ENCODE results near the gene AOC3. TPM values are rescaled to one million over a fixed set of nuclear protein-coding genes. Genes with fewer than 3 reads are reported as not detected.
A peak's percentile ranks its signal among the peaks of the same experiment; 100 is the strongest.

AOC3 gene
- total and polyA plus RNA-seq, 2 of the 13 experiments (the other 11 are each of a cell fraction or from before 2014, with no cell fraction given): 8.7 to 51.7 TPM

DNA sequence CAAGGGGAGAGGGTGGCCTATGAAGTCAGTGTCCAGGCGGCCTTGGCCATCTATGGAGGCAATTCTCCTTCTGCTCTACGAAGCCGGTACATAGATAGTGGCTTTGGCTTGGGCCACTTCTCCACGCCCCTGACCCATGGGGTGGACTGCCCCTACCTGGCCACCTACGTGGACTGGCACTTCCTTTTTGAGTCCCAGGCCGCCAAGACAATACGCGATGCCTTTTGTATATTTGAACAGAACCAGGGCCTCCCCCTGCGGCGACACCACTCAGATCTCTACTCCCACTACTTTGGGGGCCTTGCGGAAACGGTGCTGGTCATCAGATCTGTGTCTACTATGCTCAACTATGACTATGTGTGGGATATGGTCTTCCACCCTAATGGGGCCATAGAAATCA, 17.3 kb downstream of the AOC3 start:
- WGBS (ENCODE audit: low lambda C conversion rate): 92% methylated on average over 12 of the region's 12 CpGs
- Histone ChIP-seq H2AFZ (ENCODE audit: low read length) (no peak overlapping the region), H4K20me1 (ENCODE audit: insufficient read depth, low read length) (no peaks in the 10 kb centered on the region), H3K27me3 (ENCODE audit: control insufficient read depth in 1 of 2, insufficient read depth in 2 of 2, low read length in 2 of 2) (no peaks in the 10 kb centered on the region), H3K9me3 (ENCODE audit: low read length) (peaks cover 9% of the 10 kb centered on the region), H3K4me2 (ENCODE audit: low read depth, low read length) (no peak overlapping the region; the same call in 1 of the 2 replicates), H3K79me2 (ENCODE audit: insufficient read depth, low read length) (no peaks in the 10 kb centered on the region), H3K4me3 (replicated peaks in 1 of 3; ENCODE audit: insufficient read depth in 1 of 3, low read depth in 2 of 3, low read length in 3 of 3) (no peak overlapping the region; a peak in 1 of 6 replicates), H3K36me3 (replicated peaks in 1 of 2; ENCODE audit: control insufficient read depth in 1 of 2, insufficient read depth in 2 of 2, low read length in 2 of 2) (no peaks in the 10 kb centered on the region), H3K4me1 (ENCODE audit: insufficient read depth, low read length) (peaks cover 88% of the 10 kb centered on the region), H3K9ac (ENCODE audit: insufficient read depth, low read depth, low read length) (no peak overlapping the region), H3K27ac (ENCODE audit: extremely low read length, insufficient read depth, low read length) (no peak overlapping the region)
- FAIRE-seq (no peak), ATAC-seq (no peak), DNase-seq (ENCODE audit: low spot score) (no peak)
- CTCF ChIA-PET (ENCODE audit: low intra/inter-chr PET ratio, low total read pairs): no interaction called here
- in situ Hi-C loops (cut with HindIII; ENCODE audit: extremely low pct_ligation_motif_present, low pct_unique_long_range_greater_than_20kb) (no loop called here), intact Hi-C loops (cut with micrococcal nuclease; ENCODE audit: unreplicated experiment) (no loop called here)
- no TSS peak for BruUV-seq (replicated peaks)
- POLR2A ChIA-PET: no interaction called here
- TF ChIP-seq NFIC (IDR thresholded peaks at IDR 0.05; ENCODE audit: low read length): no peak
- no peak for TF ChIP-seq FIP1L1 (IDR thresholded peaks at IDR 0.05; ENCODE audit: borderline replicate concordance, insufficient read depth, low read depth, low read length)
- no peak for TF ChIP-seq GPN1 (CRISPR knock-in tag; IDR thresholded peaks at IDR 0.05; ENCODE audit: borderline replicate concordance)
- TF ChIP-seq, protein P1, sequence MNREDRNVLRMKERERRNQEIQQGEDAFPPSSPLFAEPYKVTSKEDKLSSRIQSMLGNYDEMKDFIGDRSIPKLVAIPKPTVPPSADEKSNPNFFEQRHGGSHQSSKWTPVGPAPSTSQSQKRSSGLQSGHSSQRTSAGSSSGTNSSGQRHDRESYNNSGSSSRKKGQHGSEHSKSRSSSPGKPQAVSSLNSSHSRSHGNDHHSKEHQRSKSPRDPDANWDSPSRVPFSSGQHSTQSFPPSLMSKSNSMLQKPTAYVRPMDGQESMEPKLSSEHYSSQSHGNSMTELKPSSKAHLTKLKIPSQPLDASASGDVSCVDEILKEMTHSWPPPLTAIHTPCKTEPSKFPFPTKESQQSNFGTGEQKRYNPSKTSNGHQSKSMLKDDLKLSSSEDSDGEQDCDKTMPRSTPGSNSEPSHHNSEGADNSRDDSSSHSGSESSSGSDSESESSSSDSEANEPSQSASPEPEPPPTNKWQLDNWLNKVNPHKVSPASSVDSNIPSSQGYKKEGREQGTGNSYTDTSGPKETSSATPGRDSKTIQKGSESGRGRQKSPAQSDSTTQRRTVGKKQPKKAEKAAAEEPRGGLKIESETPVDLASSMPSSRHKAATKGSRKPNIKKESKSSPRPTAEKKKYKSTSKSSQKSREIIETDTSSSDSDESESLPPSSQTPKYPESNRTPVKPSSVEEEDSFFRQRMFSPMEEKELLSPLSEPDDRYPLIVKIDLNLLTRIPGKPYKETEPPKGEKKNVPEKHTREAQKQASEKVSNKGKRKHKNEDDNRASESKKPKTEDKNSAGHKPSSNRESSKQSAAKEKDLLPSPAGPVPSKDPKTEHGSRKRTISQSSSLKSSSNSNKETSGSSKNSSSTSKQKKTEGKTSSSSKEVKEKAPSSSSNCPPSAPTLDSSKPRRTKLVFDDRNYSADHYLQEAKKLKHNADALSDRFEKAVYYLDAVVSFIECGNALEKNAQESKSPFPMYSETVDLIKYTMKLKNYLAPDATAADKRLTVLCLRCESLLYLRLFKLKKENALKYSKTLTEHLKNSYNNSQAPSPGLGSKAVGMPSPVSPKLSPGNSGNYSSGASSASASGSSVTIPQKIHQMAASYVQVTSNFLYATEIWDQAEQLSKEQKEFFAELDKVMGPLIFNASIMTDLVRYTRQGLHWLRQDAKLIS (CRISPR knock-in tag; IDR thresholded peaks at IDR 0.05): no peak
- TF ChIP-seq HOXD1 (CRISPR knock-in tag; IDR thresholded peaks at IDR 0.05): no peak
- TF ChIP-seq KDM3A (CRISPR knock-in tag; IDR thresholded peaks at IDR 0.05; ENCODE audit: low read depth): no peak
- TF ChIP-seq PLRG1 (conservative IDR thresholded peaks at IDR 0.05): no peak
- TF ChIP-seq TMF1 (CRISPR knock-in tag; IDR thresholded peaks at IDR 0.05; ENCODE audit: low read depth): no peak
- no peak for TF ChIP-seq POLR2G (IDR thresholded peaks at IDR 0.05; ENCODE audit: low read depth, low read length)
- TF ChIP-seq ATF7 (IDR thresholded peaks at IDR 0.05): no peak
- no peak for TF ChIP-seq ATF7 (CRISPR knock-in tag; IDR thresholded peaks at IDR 0.05)
- TF ChIP-seq, protein P2, sequence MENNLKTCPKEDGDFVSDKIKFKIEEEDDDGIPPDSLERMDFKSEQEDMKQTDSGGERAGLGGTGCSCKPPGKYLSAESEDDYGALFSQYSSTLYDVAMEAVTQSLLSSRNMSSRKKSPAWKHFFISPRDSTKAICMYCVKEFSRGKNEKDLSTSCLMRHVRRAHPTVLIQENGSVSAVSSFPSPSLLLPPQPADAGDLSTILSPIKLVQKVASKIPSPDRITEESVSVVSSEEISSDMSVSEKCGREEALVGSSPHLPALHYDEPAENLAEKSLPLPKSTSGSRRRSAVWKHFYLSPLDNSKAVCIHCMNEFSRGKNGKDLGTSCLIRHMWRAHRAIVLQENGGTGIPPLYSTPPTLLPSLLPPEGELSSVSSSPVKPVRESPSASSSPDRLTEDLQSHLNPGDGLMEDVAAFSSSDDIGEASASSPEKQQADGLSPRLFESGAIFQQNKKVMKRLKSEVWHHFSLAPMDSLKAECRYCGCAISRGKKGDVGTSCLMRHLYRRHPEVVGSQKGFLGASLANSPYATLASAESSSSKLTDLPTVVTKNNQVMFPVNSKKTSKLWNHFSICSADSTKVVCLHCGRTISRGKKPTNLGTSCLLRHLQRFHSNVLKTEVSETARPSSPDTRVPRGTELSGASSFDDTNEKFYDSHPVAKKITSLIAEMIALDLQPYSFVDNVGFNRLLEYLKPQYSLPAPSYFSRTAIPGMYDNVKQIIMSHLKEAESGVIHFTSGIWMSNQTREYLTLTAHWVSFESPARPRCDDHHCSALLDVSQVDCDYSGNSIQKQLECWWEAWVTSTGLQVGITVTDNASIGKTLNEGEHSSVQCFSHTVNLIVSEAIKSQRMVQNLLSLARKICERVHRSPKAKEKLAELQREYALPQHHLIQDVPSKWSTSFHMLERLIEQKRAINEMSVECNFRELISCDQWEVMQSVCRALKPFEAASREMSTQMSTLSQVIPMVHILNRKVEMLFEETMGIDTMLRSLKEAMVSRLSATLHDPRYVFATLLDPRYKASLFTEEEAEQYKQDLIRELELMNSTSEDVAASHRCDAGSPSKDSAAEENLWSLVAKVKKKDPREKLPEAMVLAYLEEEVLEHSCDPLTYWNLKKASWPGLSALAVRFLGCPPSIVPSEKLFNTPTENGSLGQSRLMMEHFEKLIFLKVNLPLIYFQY (CRISPR knock-in tag; IDR thresholded peaks at IDR 0.05; ENCODE audit: borderline replicate concordance): no peak
- 0 out of 2 replicates have a peak, but pooled peaks have one; percentile 46 for TF ChIP-seq BORCS8-MEF2B (CRISPR knock-in tag; IDR thresholded peaks at IDR 0.05)
- TF ChIP-seq ZNF607 (CRISPR knock-in tag; IDR thresholded peaks at IDR 0.05; ENCODE audit: borderline replicate concordance): no peak
- no peak for TF ChIP-seq ZNF501 (CRISPR knock-in tag; IDR thresholded peaks at IDR 0.05)
- TF ChIP-seq PHF20 (CRISPR knock-in tag; IDR thresholded peaks at IDR 0.05): no peak
- peak; percentile 59 for TF ChIP-seq ZBTB38 (CRISPR knock-in tag; IDR thresholded peaks at IDR 0.05)
- 0 out of 2 replicates have a peak, but pooled peaks have one; percentile 44 for TF ChIP-seq ZMYM2 (CRISPR knock-in tag; IDR thresholded peaks at IDR 0.05)
- TF ChIP-seq SRF (IDR thresholded peaks at IDR 0.05; ENCODE audit: low read depth, low read length): no peak
- TF ChIP-seq, protein P3, sequence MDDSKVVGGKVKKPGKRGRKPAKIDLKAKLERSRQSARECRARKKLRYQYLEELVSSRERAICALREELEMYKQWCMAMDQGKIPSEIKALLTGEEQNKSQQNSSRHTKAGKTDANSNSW (CRISPR knock-in tag; IDR thresholded peaks at IDR 0.05; ENCODE audit: borderline replicate concordance): no peak

Measured in HepG2 (cell line).